GM12878 (cell line): ENCODE measurements around the gene RRP12. TPM values are rescaled to one million over a fixed set of nuclear protein-coding genes. Genes with fewer than 3 reads are reported as not detected.

ENCODE experiments used
- ATAC-seq: fragments of 200-7000 bp; cut with Tn5 transposase; 3 replicates; pipeline ENCODE4 v1.9.1; 2020; ENCODE audit warnings: mild to moderate bottlenecking, moderate library complexity
- BruUV-seq: library from RNA; stranded (reverse); fragments of 400-500 nt; replicated peaks from 2 replicates; lab custom pipeline; 2021; lab: Mats Ljungman, UMichigan
- CTCF ChIA-PET: fragments of 300-600 bp; sonication (Branson Sonifier 250); formaldehyde crosslinking; extraction: SDS; loops from one replicate; lab custom pipeline; 2021; ENCODE audit warnings: inconsistent platforms; lab: Yijun Ruan, JAX
- POLR2A ChIA-PET: fragments of 350-600 bp; formaldehyde crosslinking; extraction: SDS; loops from one replicate; lab custom pipeline; 2021; ENCODE audit warnings: inconsistent platforms; lab: Charles Lee
- RAD21 ChIA-PET: fragments of 300-600 bp; sonication (Branson Sonifier 250); formaldehyde crosslinking; loops from one replicate; lab custom pipeline; 2023; ENCODE audit warnings: antibody characterized with exemption; ENCODE audit not compliant: unreplicated experiment; lab: Charles Lee
- SMC1A ChIA-PET: fragments of 300-600 bp; sonication (Branson Sonifier 250); formaldehyde crosslinking; loops from one replicate; lab custom pipeline; 2023; ENCODE audit not compliant: unreplicated experiment, uncharacterized antibody; lab: Charles Lee
- DNase-seq: peaks from one replicate; pipeline ENCODE4 v3.0.0-alpha.2; 2011; ENCODE audit warnings: low read depth, low spot score
- FAIRE-seq: peaks from 3 replicates; lab custom pipeline; 2011; peaks lifted over from hg19 to GRCh38; lab: Jason Lieb, UNC
- H2AFZ ChIP-seq: 2 replicates; pipeline ENCODE4 v1.6.0; 2011; ENCODE audit warnings: low read depth, low read length, control low read depth; ENCODE audit not compliant: control insufficient read depth
- H3K27ac ChIP-seq: 2 replicates; pipeline ENCODE4 v1.5.1; 2011; ENCODE audit warnings: control low read depth; ENCODE audit not compliant: control insufficient read depth, insufficient read depth
- H3K27me3 ChIP-seq, 2 experiments: replicated peaks in 1 of 2; 2 replicates each; pipeline versions ENCODE4 v1.6.0 to v1.6.1; 2011; ENCODE audit warnings: low read length in 1 of 2; ENCODE audit not compliant: control insufficient read depth in 2 of 2, insufficient read depth in 2 of 2
- H3K36me3 ChIP-seq, 2 experiments: 2 replicates each; pipeline ENCODE4 v1.5.1; 2011; ENCODE audit warnings: low read length in 1 of 2; ENCODE audit not compliant: control insufficient read depth in 2 of 2, insufficient read depth in 2 of 2
- H3K4me1 ChIP-seq: 2 replicates; pipeline ENCODE4 v1.6.1; 2011; ENCODE audit warnings: mild to moderate bottlenecking, low read length, moderate library complexity, mixed read lengths; ENCODE audit not compliant: control insufficient read depth, insufficient read depth
- H3K4me2 ChIP-seq: 2 replicates; pipeline ENCODE4 v1.6.0; 2011; ENCODE audit warnings: control low read depth; ENCODE audit not compliant: control insufficient read depth, insufficient read depth
- H3K4me3 ChIP-seq: fragments of 200-600 bp; sonication (generic); 2 replicates; pipeline ENCODE4 v1.5.1; 2016
- H3K79me2 ChIP-seq: 2 replicates; pipeline ENCODE4 v1.6.0; 2011; ENCODE audit warnings: low read length; ENCODE audit not compliant: control insufficient read depth, insufficient read depth
- H3K9ac ChIP-seq: 2 replicates; pipeline ENCODE4 v1.8.0; 2011; ENCODE audit warnings: low read length, control low read depth, mixed read lengths; ENCODE audit not compliant: control insufficient read depth, insufficient read depth
- H3K9me3 ChIP-seq: replicated peaks from 3 replicates; pipeline ENCODE4 v1.5.1; 2011; ENCODE audit warnings: mild to moderate bottlenecking, low read length; ENCODE audit not compliant: control insufficient read depth, insufficient read depth
- H4K20me1 ChIP-seq: 2 replicates; pipeline ENCODE4 v1.6.0; 2011; ENCODE audit not compliant: control insufficient read depth, insufficient read depth
- EED ChIP-seq: sonication (generic); IDR thresholded peaks from 2 replicates; pipeline ENCODE4 v1.6.1; 2016; ENCODE audit warnings: antibody characterized with exemption, low read depth
- HDAC6 ChIP-seq: fragments of 200-600 bp; sonication (generic); IDR thresholded peaks from one replicate; pipeline ENCODE4 v1.8.0; 2017; ENCODE audit warnings: antibody characterized with exemption; ENCODE audit not compliant: unreplicated experiment
- IRF4 ChIP-seq: IDR thresholded peaks from 2 replicates; pipeline ENCODE4 v1.6.1; 2011; ENCODE audit warnings: low read depth, low read length
- MXI1 ChIP-seq: fragments of 150-350 bp; IDR thresholded peaks from 2 replicates; pipeline ENCODE4 v1.6.1; 2011; ENCODE audit warnings: low read depth, mild to moderate bottlenecking, inconsistent platforms, low read length, improper control_type of control experiment
- RAD21 ChIP-seq: IDR thresholded peaks from 2 replicates; pipeline ENCODE4 v1.6.1; 2011; ENCODE audit warnings: mild to moderate bottlenecking, low read depth, low read length, moderate library complexity; ENCODE audit not compliant: insufficient read depth
- ZBED1 ChIP-seq: IDR thresholded peaks from 2 replicates; pipeline ENCODE4 v1.6.1; 2016; ENCODE audit warnings: borderline replicate concordance
- ZNF274 ChIP-seq: IDR thresholded peaks from one replicate; pipeline ENCODE4 v1.8.0; 2011; ENCODE audit not compliant: insufficient read length, insufficient read depth
- WGBS: methylation state at CpG from one replicate; pipeline ENCODE4 v1.1.6; 2016; ENCODE audit warnings: low lambda C conversion rate; ENCODE audit not compliant: insufficient replicate concordance, insufficient coverage; ENCODE audit errors: missing lambda C conversion rate; 5-methylcytosine and 5-hydroxymethylcytosine counted together
- in situ Hi-C: fragments of 300-500 bp; cut with MboI; formaldehyde crosslinking; loops from 9 replicates; pipeline ENCODE4 v1.14.3; 2018; ENCODE audit warnings: mixed read lengths
- intact Hi-C: fragments of 100-400 bp; cut with micrococcal nuclease; formaldehyde crosslinking; loops from one replicate; pipeline ENCODE4 v1.14.2; 2022; ENCODE audit not compliant: unreplicated experiment
- polyA plus RNA-seq, 11 experiments: library from polyadenylated mRNA; depleted of rRNA in 4 of 11; unstranded in 6 of 11; stranded (reverse) in 5 of 11; fragments of >200 nt; fragmentation: Nextera tagmentation in 4 of 11; fragmentation: Illumina TruSeq in 1 of 11; extraction: Ambion mirVana in 4 of 11; extraction: Trizol in 1 of 11; gene quantifications; 1 replicate in 1 of 11; 2 replicates in 10 of 11; pipeline versions ENCODE4 v1.2.1 to v1.2.3, GENCODE V29; 2011 to 2016; ENCODE audit warnings: inconsistent platforms in 2 of 11, missing spikeins in 2 of 11, low read depth in 1 of 11
- total RNA-seq, 4 experiments: library from RNA; depleted of rRNA in 3 of 4; stranded (reverse); fragments of >200 nt in 3 of 4; fragmentation: Illumina TruSeq in 1 of 4; extraction: Trizol in 1 of 4; gene quantifications; 2 replicates each; pipeline versions ENCODE4 v1.2.1 to v1.2.3, GENCODE V29; 2013 to 2021
- TF ChIP-seq, protein P1 (sequence below): fragments of 450-650 bp; IDR thresholded peaks from 2 replicates; pipeline ENCODE4 v1.6.1; 2018; ENCODE audit warnings: borderline replicate concordance, mild to moderate bottlenecking; ENCODE audit not compliant: partially characterized antibody

The RRP12 gene
- total and polyA plus RNA-seq, 10 of the 15 experiments (the other 5 are each of a cell fraction or from before 2014, with no cell fraction given) = 5.3 to 48.7 (median 16.8) TPM

DNA sequence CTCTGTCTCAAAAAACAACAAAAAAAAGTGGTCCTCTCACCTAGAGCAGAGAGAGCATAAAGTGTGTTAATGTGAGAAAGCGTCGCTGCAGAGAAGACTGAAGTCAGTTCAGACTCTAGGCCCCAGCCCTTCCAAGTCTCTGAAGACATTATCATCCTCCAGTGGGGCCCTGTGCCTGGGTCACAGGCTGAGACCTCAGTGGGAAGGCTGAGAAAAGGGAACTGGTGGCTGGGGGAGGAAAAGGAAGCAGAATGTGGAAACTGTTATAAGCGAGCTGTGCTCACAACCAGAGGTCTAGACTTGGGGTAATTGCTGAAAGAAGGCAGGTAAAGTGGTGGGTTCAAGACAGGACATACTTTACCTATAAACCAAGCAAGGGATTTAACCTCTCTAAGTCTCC lies 4.9 kb upstream of the RRP12 start:
- Histone ChIP-seq H3K9ac (no peak overlapping the region), H3K36me3 (no peaks in the 10 kb centered on the region), H3K4me1 (no peaks in the 10 kb centered on the region), H3K4me2 (no peak overlapping the region), H2AFZ (no peak overlapping the region), H3K4me3 (no peak overlapping the region), H4K20me1 (no peaks in the 10 kb centered on the region), H3K79me2 (no peaks in the 10 kb centered on the region), H3K27me3 (no peaks in the 10 kb centered on the region), H3K27ac (no peak overlapping the region), H3K9me3 (no peaks in the 10 kb centered on the region)
- TF ChIP-seq IRF4 (no peak), EED (no peak), MXI1 (no peak), RAD21 (no peak), ZBED1 (no peak), HDAC6 (no peak), ZNF274 (no peak)
- TF ChIP-seq, protein P1, sequence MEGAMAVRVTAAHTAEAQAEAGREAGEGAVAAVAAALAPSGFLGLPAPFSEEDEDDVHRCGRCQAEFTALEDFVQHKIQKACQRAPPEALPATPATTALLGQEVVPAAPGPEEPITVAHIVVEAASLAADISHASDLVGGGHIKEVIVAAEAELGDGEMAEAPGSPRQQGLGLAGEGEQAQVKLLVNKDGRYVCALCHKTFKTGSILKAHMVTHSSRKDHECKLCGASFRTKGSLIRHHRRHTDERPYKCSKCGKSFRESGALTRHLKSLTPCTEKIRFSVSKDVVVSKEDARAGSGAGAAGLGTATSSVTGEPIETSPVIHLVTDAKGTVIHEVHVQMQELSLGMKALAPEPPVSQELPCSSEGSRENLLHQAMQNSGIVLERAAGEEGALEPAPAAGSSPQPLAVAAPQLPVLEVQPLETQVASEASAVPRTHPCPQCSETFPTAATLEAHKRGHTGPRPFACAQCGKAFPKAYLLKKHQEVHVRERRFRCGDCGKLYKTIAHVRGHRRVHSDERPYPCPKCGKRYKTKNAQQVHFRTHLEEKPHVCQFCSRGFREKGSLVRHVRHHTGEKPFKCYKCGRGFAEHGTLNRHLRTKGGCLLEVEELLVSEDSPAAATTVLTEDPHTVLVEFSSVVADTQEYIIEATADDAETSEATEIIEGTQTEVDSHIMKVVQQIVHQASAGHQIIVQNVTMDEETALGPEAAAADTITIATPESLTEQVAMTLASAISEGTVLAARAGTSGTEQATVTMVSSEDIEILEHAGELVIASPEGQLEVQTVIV = no peak
- in situ Hi-C loops (no loop called here), intact Hi-C loops (loop anchor here (2.0 kb wide), 1 partner anchor 21 kb away; the partner anchor contains the start of gene PGAM1)
- ATAC-seq = no peak
- no peak for FAIRE-seq
- no peak for DNase-seq
- CTCF ChIA-PET = interaction anchor here (1.0 to 2.9 kb wide), 4 partner anchors 8 to 127 kb away, joined by 3 to 18 read pairs (median 4); no protein-coding TSS in a partner anchor
- RAD21 ChIA-PET = interaction anchor here (1.2 kb wide), 1 partner anchor 116 kb away, joined by 4 read pairs; no protein-coding TSS in a partner anchor
- no TSS peak for BruUV-seq
- POLR2A ChIA-PET = interaction anchor here (0.9 kb wide), 1 partner anchor 86 kb away, joined by 5 read pairs; no protein-coding TSS in a partner anchor
- 38% methylated on average over 3 of the region's 3 CpGs for WGBS
- SMC1A ChIA-PET = interaction anchor here (0.9 kb wide), 1 partner anchor 147 kb away, joined by 4 read pairs; no protein-coding TSS in a partner anchor
